Right renal cortex interstitium (tissue), 3 donors: ENCODE data around the gene NF1. TPM values are rescaled to one million over a fixed set of nuclear protein-coding genes. Genes with fewer than 3 reads are reported as not detected.
"Not testable (repeated sequence)": the region's sequence is repeated elsewhere in the genome, so short reads cannot be mapped to it uniquely, and the experiment has no call there.

Experiments
- DNase-seq, 3 donors: peaks; one replicate each; pipeline ENCODE4 v3.0.0-alpha.2; 2013; ENCODE audit warnings: low read depth in 3 of 3, low spot score in 2 of 3
- polyA plus RNA-seq, 3 donors: library from polyadenylated mRNA; unstranded; fragments of 120-200 nt; gene quantifications; one replicate each; pipeline ENCODE4 v1.2.1, GENCODE V29; 2013; ENCODE audit not compliant: insufficient read length in 3 of 3

Gene NF1
- polyA plus RNA-seq, 3 donors: 36.7 to 42.9 (median 39.2) TPM

DNA sequence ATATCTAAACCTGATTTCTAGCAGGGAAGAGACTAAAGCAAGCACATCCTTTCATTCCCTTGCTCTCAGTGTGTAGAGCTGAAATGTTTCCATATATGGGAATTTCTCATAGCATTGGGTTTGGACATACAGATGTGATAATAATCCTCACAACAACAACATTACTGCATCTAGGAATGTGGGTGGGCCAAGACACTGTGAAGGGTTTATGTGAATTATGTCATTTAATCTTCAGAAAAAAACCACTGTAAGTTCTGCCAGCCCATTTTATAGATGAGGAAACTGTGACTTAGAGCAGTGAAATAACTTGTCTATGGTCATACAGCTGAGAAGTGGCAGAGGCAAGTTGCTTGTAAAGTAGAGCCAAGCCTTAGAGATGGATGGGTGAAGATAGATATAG, 197.0 kb downstream of the NF1 start:
- no peak for DNase-seq

DNA sequence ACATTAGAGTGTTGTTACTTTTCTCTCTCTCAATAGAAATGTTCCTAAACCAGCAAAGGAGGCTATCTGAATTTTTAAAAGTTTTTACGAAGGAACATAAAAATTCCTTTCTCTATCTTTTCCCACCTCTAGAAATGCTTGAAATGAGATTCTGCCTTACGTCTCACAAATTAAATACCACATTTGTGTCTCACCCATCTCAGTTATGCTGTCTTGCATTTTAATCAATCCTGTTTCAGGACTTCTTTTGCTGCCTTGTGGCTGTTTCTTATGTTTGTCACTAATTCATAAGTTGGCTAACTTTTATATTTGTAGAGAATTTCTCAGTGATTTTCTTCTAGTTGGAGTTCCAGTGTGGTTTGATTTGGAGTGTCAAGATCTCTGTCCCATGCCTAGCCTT, 198.8 kb downstream of the NF1 start:
- no peak for DNase-seq

DNA sequence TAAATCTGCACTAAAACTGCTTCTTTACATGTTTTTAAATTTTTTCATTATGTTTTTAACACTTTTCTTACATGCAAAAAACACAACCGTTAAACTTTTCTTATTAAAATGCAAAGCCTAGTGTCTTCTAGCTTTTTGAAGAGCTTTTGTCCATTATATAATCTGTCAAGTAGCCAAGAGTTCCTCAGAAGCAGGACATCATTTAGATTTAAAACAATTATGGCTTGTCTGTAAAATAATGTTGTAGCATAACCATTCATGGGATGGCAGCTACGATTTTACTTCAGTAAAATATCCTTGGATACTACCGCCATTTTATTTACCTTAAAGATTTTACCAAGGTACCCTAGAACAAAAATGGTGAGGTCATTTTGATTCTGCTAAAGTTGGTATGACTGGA, 199.5 kb downstream of the NF1 start:
- no peak for DNase-seq

DNA sequence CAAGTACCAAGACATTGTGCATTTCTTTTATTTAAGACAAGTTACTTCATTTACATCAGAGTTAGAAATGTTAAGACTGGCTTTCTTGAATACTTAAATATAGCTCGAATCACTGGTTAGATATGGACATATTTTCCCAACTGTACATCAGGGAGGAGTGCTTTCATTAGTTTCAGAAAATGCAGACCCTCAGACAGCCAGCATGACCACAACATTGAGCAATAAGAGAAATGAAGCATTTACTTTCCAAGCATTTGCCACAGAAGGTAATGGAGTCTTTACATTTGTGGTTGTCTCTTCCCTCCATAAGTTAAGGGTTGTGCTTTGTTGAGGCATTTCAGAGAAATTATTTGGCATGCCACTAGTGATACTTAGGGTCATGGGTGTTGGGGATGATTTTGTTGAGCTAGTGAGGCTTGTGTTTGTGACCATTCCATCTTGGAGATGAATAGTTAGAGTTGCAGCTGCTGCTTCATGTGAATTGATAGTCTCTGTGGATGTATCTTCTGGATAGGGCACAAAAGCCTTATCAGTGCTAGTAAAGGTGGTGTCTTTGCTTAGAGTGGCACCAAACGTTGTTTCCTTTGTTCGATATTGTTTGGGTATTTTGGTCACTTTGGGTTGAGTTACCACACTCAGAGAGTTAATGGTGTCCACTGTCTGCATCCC, 200.2 kb downstream of the NF1 start:
- DNase-seq: no peak

- DNase-seq: no peak
Observed at GRCh38 chr17:31295489-31295871, 200.7 kb downstream of the NF1 start.

DNA sequence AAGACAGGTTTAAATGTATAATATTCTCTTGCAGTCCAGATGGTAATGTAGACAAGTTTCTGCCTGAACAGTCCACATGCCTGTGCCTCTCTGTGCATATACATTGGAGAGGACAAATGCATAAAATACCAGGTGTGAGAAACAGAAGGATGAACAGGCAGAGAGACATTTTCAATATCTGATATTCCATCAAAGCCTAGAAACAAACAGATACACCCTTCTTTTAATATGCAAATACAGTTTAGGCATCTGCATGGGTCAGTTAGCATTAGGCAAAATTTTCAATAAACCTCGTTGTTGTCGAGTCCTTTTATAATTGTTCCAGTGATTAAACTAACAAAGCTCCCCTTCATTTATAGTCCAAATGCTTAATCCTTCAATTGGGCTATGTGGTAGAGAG, 201.4 kb downstream of the NF1 start:
- DNase-seq: no peak

GRCh38 chr17:31297090-31297489, 202.3 kb downstream of the NF1 start, which contains the start of gene OMG:
Gene OMG (minus strand): TSS chr17:31297239. CDS start chr17:31296331, 908 bp downstream.
- DNase-seq: no peak

- no peak for DNase-seq
Observed at GRCh38 chr17:31299624-31300023, 204.8 kb downstream of the NF1 start.

GRCh38 chr17:31307640-31308039, 212.9 kb downstream of the NF1 start:
- DNase-seq: no peak

GRCh38 chr17:31308372-31309334, 213.9 kb downstream of the NF1 start:
- DNase-seq: no peak

GRCh38 chr17:31309556-31309955, 214.8 kb downstream of the NF1 start:
- no peak for DNase-seq

GRCh38 chr17:31310260-31310659, 215.5 kb downstream of the NF1 start:
- no peak for DNase-seq

DNA sequence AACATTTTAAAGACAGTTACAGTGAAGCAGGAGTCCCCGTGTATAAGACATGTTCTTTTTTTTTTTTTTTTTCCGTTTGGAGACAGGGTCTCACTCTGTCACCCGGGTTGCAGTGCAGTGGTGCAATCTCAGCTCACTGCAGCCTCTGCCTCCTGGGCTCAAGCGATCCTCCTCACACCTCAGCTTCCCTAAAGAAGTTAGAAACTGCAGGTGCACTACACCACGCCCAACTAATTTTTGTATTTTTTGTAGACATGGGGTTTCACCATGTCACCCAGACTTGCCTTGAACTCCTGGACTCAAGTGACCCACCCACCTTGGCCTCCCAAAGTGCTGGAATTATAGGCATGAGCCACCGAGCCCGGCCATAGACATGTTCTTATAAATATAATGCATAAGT, 216.1 kb downstream of the NF1 start:
- DNase-seq: no peak

DNA sequence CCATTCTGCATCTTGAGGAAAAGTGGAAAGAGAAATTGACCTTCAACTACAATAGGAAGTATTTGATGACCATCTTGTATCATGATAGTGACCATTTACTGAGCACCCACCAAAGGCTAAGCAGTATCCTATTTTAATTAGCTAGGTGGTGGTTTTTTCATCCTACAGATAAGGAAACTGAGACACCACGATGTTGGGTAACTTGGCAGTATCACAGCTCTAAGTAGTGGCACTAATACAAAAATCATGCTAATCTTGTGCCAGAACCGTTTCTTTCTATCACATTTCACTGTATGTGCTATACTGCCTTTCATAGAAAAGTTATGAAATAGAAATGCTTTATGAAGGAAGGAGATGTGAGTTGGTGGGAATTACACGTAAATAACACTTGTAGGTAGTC, 216.7 kb downstream of the NF1 start:
- DNase-seq: no peak

DNA sequence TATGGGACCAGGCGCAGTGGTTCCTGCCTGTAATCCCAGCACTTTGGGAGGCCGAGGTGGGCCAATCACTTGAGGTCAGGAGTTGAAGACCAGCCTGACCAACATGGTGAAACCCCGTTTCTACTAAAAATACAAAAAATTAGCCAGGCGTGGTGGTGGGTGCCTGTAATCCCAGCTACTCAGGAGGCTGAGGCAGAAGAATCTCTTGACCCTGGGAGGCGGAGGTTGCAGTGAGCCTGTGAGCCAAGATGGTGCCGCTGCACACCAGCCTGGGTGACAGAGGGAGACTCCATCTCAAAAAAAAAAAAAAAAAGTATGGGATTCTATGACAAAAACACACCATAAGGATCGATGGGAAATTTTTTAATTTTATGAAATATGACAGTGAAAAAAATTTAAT, 217.4 kb downstream of the NF1 start:
- DNase-seq: not testable (repeated sequence)

DNA sequence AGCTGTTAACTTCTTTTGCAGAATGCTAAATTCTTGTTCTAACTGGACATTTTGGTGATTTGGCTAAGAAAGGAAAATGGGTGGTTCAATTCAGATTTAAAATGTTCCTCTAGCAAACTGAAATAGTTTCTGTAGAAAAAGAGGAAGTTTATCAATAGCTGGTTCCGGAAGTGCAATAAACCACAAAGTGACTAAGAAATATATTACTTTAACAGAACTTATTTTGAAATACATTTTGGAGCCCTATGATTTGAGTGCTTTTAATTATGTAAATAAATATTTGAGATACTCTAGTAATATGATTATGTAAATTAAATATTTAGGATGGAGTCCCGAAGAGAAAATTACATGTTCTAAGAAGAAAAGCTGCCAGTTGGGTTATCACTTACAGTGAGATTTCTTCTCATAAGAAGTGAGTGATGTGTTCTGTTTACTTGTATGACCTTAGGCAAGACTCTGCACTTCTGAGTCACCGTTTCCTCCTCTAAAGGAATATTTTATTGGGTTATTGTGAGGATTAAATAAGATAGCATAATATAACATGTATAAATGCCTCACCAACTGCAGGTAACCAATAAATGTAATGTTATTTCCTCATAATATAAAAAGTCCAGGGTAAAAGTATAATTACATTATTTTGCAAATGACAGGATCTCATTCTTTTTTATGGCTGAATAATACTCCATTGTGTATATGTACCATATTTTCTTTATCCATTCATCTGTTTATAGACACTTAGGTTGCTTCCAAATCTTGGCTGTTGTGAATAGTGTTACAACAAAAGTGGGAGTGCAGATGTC, 219.4 kb downstream of the NF1 start, which contains the start of gene EVI2B:
TSS of gene EVI2B (minus strand) at position 73 of the 800 bp plus-strand sequence. CDS start 8,445 bp downstream, outside the sequence.
- no peak for DNase-seq

DNA sequence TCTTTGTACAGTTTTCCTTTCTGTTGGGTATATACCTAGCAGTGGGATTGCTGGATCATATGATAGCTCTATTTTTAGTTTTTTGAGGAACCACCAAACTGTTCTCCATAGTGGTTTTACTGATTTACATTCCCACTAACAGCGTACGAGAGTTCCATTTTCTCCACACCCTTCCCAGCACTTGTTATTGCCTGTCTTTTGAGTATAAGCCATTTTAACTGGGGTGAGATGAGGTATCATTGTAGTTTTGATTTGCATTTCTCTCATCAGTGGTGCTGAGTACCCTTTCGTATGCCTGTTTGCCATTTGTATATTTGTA, 220.0 kb downstream of the NF1 start:
- DNase-seq: no peak

GRCh38 chr17:31318298-31318801, 223.6 kb downstream of the NF1 start:
- no peak for DNase-seq

GRCh38 chr17:31318851-31319661, 224.3 kb downstream of the NF1 start:
- no peak for DNase-seq

- no peak for DNase-seq
Observed at GRCh38 chr17:31320241-31320640, 225.5 kb downstream of the NF1 start.
